ENCODE measurements around the gene TNFRSF11A.

DNA sequence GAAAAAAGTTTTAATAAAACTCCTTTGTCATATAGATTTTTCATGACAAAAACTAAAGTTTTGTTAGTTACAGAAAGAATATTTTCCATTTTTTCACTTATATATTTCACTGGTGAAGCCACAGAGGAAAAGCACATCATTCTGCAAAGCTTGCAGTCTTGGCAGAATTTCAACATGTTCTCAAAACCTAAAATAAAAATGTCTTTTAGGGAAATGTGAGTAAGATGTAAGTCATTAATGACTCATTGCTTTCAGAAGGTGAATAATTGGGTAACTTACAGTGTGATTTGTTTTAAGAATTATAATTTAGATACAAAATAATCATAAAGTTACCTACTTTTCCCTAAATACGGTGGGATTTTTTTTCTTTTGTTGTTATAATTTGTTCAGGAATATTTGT, 43.4 kb upstream of the TNFRSF11A start:
- TF ChIP-seq, protein P1, sequence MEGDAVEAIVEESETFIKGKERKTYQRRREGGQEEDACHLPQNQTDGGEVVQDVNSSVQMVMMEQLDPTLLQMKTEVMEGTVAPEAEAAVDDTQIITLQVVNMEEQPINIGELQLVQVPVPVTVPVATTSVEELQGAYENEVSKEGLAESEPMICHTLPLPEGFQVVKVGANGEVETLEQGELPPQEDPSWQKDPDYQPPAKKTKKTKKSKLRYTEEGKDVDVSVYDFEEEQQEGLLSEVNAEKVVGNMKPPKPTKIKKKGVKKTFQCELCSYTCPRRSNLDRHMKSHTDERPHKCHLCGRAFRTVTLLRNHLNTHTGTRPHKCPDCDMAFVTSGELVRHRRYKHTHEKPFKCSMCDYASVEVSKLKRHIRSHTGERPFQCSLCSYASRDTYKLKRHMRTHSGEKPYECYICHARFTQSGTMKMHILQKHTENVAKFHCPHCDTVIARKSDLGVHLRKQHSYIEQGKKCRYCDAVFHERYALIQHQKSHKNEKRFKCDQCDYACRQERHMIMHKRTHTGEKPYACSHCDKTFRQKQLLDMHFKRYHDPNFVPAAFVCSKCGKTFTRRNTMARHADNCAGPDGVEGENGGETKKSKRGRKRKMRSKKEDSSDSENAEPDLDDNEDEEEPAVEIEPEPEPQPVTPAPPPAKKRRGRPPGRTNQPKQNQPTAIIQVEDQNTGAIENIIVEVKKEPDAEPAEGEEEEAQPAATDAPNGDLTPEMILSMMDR (IDR thresholded peaks at IDR 0.05; ENCODE audit: borderline replicate concordance, extremely low read depth, low read length, poor library complexity, severe bottlenecking): no peak
- no peak for TF ChIP-seq EZH2 (IDR thresholded peaks at IDR 0.05; ENCODE audit: borderline replicate concordance, low read depth, low read length, severe bottlenecking)
